HepG2 (cell line): ENCODE measurements around the gene SLC25A44. TPM values are rescaled to one million over a fixed set of nuclear protein-coding genes. Genes with fewer than 3 reads are reported as not detected.

Experiments used
- ATAC-seq: fragments of 200-7000 bp; cut with Tn5 transposase; 3 replicates; pipeline ENCODE4 v1.9.1; 2020; ENCODE audit warnings: mild to moderate bottlenecking, moderate library complexity
- BruUV-seq: library from RNA; stranded (reverse); fragments of 400-500 nt; replicated peaks from 2 replicates; lab custom pipeline; 2021; lab: Mats Ljungman, UMichigan
- CTCF ChIA-PET: fragments of 300-600 bp; formaldehyde crosslinking; extraction: SDS; loops from one replicate; lab custom pipeline; 2021; ENCODE audit warnings: low total read pairs, inconsistent platforms, low intra/inter-chr PET ratio; lab: Yijun Ruan, JAX
- POLR2A ChIA-PET: fragments of 350-600 bp; sonication (Branson Sonifier 250); formaldehyde crosslinking; loops from one replicate; lab custom pipeline; 2020; ENCODE audit warnings: antibody characterized with exemption, inconsistent platforms; lab: Yijun Ruan, JAX
- DNase-seq: peaks from one replicate; pipeline ENCODE4 v3.0.0-alpha.2; 2015; ENCODE audit warnings: low spot score
- FAIRE-seq: peaks from 3 replicates; lab custom pipeline; 2011; peaks lifted over from hg19 to GRCh38; lab: Jason Lieb, UNC
- H2AFZ ChIP-seq: one replicate; pipeline ENCODE4 v1.6.1; 2011; ENCODE audit warnings: low read length, inconsistent platforms
- H3K27ac ChIP-seq: fragments of 300-600 bp; 3 replicates; pipeline ENCODE4 v1.8.0; 2011; ENCODE audit warnings: mixed run types, mild to moderate bottlenecking, mixed read lengths, low read length, inconsistent platforms; ENCODE audit not compliant: insufficient read depth; ENCODE audit errors: extremely low read length
- H3K27me3 ChIP-seq, 2 experiments: fragments of 200-600 bp in 1 of 2; 2 replicates in 1 of 2; 3 replicates in 1 of 2; pipeline versions ENCODE4 v1.6.0 to v1.8.0; 2011; ENCODE audit warnings: low read length in 2 of 2, mild to moderate bottlenecking in 2 of 2, moderate library complexity in 2 of 2, inconsistent platforms in 1 of 2; ENCODE audit not compliant: insufficient read depth in 2 of 2, control insufficient read depth in 1 of 2
- H3K36me3 ChIP-seq, 2 experiments: fragments of 200-600 bp in 1 of 2; replicated peaks in 1 of 2; 2 replicates in 1 of 2; 3 replicates in 1 of 2; pipeline versions ENCODE4 v1.5.1 to v1.8.0; 2011; ENCODE audit warnings: low read length in 2 of 2, inconsistent platforms in 1 of 2; ENCODE audit not compliant: insufficient read depth in 2 of 2, control insufficient read depth in 1 of 2
- H3K4me1 ChIP-seq: 2 replicates; pipeline ENCODE4 v1.5.1; 2012; ENCODE audit warnings: low read length, inconsistent platforms; ENCODE audit not compliant: insufficient read depth
- H3K4me2 ChIP-seq: 2 replicates; pipeline ENCODE4 v1.6.0; 2011; ENCODE audit warnings: low read depth, low read length, inconsistent platforms
- H3K4me3 ChIP-seq, 3 experiments: fragments of 200-600 bp in 1 of 3; sonication (generic), shearing (Covaris generic) in 1 of 3; replicated peaks in 1 of 3; 2 replicates each; pipeline ENCODE4 v1.5.1; 2011 to 2016; ENCODE audit warnings: low read length in 3 of 3, inconsistent platforms in 2 of 3, low read depth in 2 of 3, mild to moderate bottlenecking in 2 of 3, control low read depth in 1 of 3, mixed read lengths in 1 of 3; ENCODE audit not compliant: insufficient read depth in 1 of 3
- H3K79me2 ChIP-seq: one replicate; pipeline ENCODE4 v1.6.1; 2011; ENCODE audit warnings: low read length, inconsistent platforms; ENCODE audit not compliant: insufficient read depth
- H3K9ac ChIP-seq: 2 replicates; pipeline ENCODE4 v1.6.0; 2011; ENCODE audit warnings: mild to moderate bottlenecking, low read depth, low read length, inconsistent platforms; ENCODE audit not compliant: insufficient read depth
- H3K9me3 ChIP-seq: 2 replicates; pipeline ENCODE4 v1.5.1; 2012; ENCODE audit warnings: mild to moderate bottlenecking, low read length
- H4K20me1 ChIP-seq: 2 replicates; pipeline ENCODE4 v1.6.0; 2011; ENCODE audit warnings: inconsistent platforms, mild to moderate bottlenecking, low read length, moderate library complexity; ENCODE audit not compliant: insufficient read depth
- ATF7-NPFF ChIP-seq: sonication (generic); formaldehyde crosslinking; IDR thresholded peaks from 2 replicates; pipeline ENCODE4 v1.8.1; 2023; ENCODE audit warnings: mild to moderate bottlenecking, low read depth, missing genetic modification reagents, moderate library complexity
- CTCF ChIP-seq: sonication (generic); formaldehyde crosslinking; IDR thresholded peaks from 2 replicates; pipeline ENCODE4 v1.5.0; 2020; ENCODE audit warnings: mild to moderate bottlenecking, missing genetic modification reagents, moderate library complexity
- HCFC1 ChIP-seq: fragments of 150-350 bp; IDR thresholded peaks from 2 replicates; pipeline ENCODE4 v1.6.1; 2014; ENCODE audit warnings: low read depth, low read length
- KAT7 ChIP-seq: IDR thresholded peaks from 2 replicates; pipeline ENCODE4 v1.6.1; 2018; ENCODE audit warnings: borderline replicate concordance, missing compliant biosample characterization
- NFIC ChIP-seq: IDR thresholded peaks from 2 replicates; pipeline ENCODE4 v1.6.1; 2012; ENCODE audit warnings: mild to moderate bottlenecking, low read length, inconsistent platforms
- ONECUT2 ChIP-seq: sonication (generic); formaldehyde crosslinking; IDR thresholded peaks from 2 replicates; pipeline ENCODE4 v1.4.0; 2020; ENCODE audit warnings: missing genetic modification reagents
- RFXAP ChIP-seq: sonication (generic); formaldehyde crosslinking; IDR thresholded peaks from 2 replicates; pipeline ENCODE4 v1.4.0; 2020; ENCODE audit warnings: missing genetic modification reagents, borderline replicate concordance
- SIX4 ChIP-seq: sonication (generic); formaldehyde crosslinking; IDR thresholded peaks from 2 replicates; pipeline ENCODE4 v1.4.0; 2020; ENCODE audit warnings: missing genetic modification reagents
- SNAPC4 ChIP-seq: sonication (generic); formaldehyde crosslinking; IDR thresholded peaks from 2 replicates; pipeline ENCODE4 v1.4.0; 2020; ENCODE audit warnings: mild to moderate bottlenecking, missing genetic modification reagents
- THAP11 ChIP-seq: IDR thresholded peaks from 2 replicates; pipeline ENCODE4 v1.6.1; 2016; ENCODE audit warnings: missing biosample characterization, missing genetic modification reagents
- ZFAT ChIP-seq: sonication (generic); formaldehyde crosslinking; conservative IDR thresholded peaks from 2 replicates; pipeline ENCODE4 v1.8.1; 2023; ENCODE audit warnings: missing genetic modification reagents, inconsistent platforms
- ZFP41 ChIP-seq: sonication (generic); formaldehyde crosslinking; IDR thresholded peaks from 2 replicates; pipeline ENCODE4 v1.4.0; 2020; ENCODE audit warnings: mild to moderate bottlenecking, missing genetic modification reagents, borderline replicate concordance
- ZNF432 ChIP-seq: sonication (generic); formaldehyde crosslinking; IDR thresholded peaks from 2 replicates; pipeline ENCODE4 v1.5.0; 2020; ENCODE audit warnings: missing genetic modification reagents, mild to moderate bottlenecking, borderline replicate concordance
- ZNF577 ChIP-seq: sonication (generic); formaldehyde crosslinking; IDR thresholded peaks from 2 replicates; pipeline ENCODE4 v1.4.0; 2020; ENCODE audit warnings: mild to moderate bottlenecking, low read depth, missing genetic modification reagents, borderline replicate concordance
- ZNF775 ChIP-seq: sonication (generic); formaldehyde crosslinking; IDR thresholded peaks from 2 replicates; pipeline ENCODE4 v1.4.0; 2020; ENCODE audit warnings: missing genetic modification reagents, mild to moderate bottlenecking, moderate library complexity, borderline replicate concordance
- WGBS: methylation state at CpG from one replicate; pipeline ENCODE4 v1.1.6; 2017; ENCODE audit warnings: low lambda C conversion rate; 5-methylcytosine and 5-hydroxymethylcytosine counted together
- in situ Hi-C: cut with HindIII; loops from 2 replicates; pipeline ENCODE4 v1.10.0; 2017; ENCODE audit warnings: low pct_unique_long_range_greater_than_20kb; ENCODE audit not compliant: extremely low pct_ligation_motif_present
- intact Hi-C: fragments of 100-400 bp; cut with micrococcal nuclease; formaldehyde crosslinking; loops from one replicate; pipeline ENCODE4 v1.10.0; 2022; ENCODE audit not compliant: unreplicated experiment
- polyA plus RNA-seq, 8 experiments: library from polyadenylated mRNA; depleted of rRNA in 3 of 8; stranded (reverse) in 7 of 8; unstranded in 1 of 8; fragments of >200 nt; fragmentation: Illumina TruSeq in 4 of 8; extraction: Trizol in 4 of 8; gene quantifications; 2 replicates each; pipeline versions ENCODE4 v1.2.1 to v1.2.3, GENCODE V29; 2011 to 2016; ENCODE audit warnings: low read depth in 4 of 8, missing spikeins in 1 of 8, mixed read lengths in 1 of 8; ENCODE audit not compliant: insufficient read depth in 1 of 8
- total RNA-seq, 5 experiments: library from RNA; depleted of rRNA; stranded (reverse); fragments of >200 nt; fragmentation: Illumina TruSeq; extraction: Trizol; gene quantifications; 2 replicates each; pipeline ENCODE4 v1.2.3, GENCODE V29; 2016; ENCODE audit warnings: low read depth in 1 of 5

SLC25A44 gene
- total and polyA plus RNA-seq, 2 of the 13 experiments (the other 11 are each of a cell fraction or from before 2014, with no cell fraction given), result 10.7 to 13.4 TPM

- 72% methylated on average over 12 of the region's 13 CpGs for WGBS
- FAIRE-seq, result no peak
- CTCF ChIA-PET, result no interaction called here
Observed at GRCh38 chr1:156160000-156160742, 33.7 kb upstream of the SLC25A44 start.

More at GRCh38 chr1:156160000-156160742, 33.7 kb upstream of the SLC25A44 start:
- in situ Hi-C loops (no loop called here), intact Hi-C loops (no loop called here)
- Histone ChIP-seq H2AFZ (no peak overlapping the region), H4K20me1 (no peaks in the 10 kb centered on the region), H3K79me2 (no peaks in the 10 kb centered on the region), H3K9ac (no peak overlapping the region), H3K4me2 (no peak overlapping the region), H3K27ac (no peak overlapping the region), H3K36me3 (no peaks in the 10 kb centered on the region), H3K4me1 (peaks cover 32% of the 10 kb centered on the region), H3K9me3 (no peaks in the 10 kb centered on the region)
- DNase-seq (no peak), ATAC-seq (no peak)
- no TSS peak for BruUV-seq
- TF ChIP-seq HCFC1, result no peak
- TF ChIP-seq ATF7-NPFF (CRISPR knock-in tag), result no peak
- no peak for TF ChIP-seq ZNF432 (CRISPR knock-in tag)
- TF ChIP-seq ZFAT (CRISPR knock-in tag), result no peak
- TF ChIP-seq SIX4 (CRISPR knock-in tag), result no peak
- no peak for TF ChIP-seq KAT7
- TF ChIP-seq ZFP41, result no peak
- no peak for TF ChIP-seq THAP11 (CRISPR knock-in tag)
- no peak for TF ChIP-seq ONECUT2
- no peak for TF ChIP-seq ZNF775 (CRISPR knock-in tag)
- TF ChIP-seq NFIC, result no peak
- TF ChIP-seq SNAPC4 (CRISPR knock-in tag), result no peak
- no peak for TF ChIP-seq ZNF577
- no peak for TF ChIP-seq RFXAP
- TF ChIP-seq CTCF, result no peak
- TF ChIP-seq, all 625 proteins: peak for 0
- Histone ChIP-seq H3K27me3 (peaks cover 0 to 12% of the 10 kb centered on the region in 2 experiments; a peak in 2 of 5 replicates), H3K4me3 (no peak overlapping the region)
- POLR2A ChIA-PET, result no interaction called here
